CD14-positive monocyte (primary cell): Measurements from ENCODE around the gene CEP128. TPM values are rescaled to one million over a fixed set of nuclear protein-coding genes. Genes with fewer than 3 reads are reported as not detected.

ENCODE experiments used
- DNase-seq, 3 donors: peaks; one replicate each; pipeline ENCODE4 v3.0.0-alpha.2; 2011 to 2022
- H2AFZ ChIP-seq: 2 replicates; pipeline ENCODE4 v1.6.0; 2012; ENCODE audit warnings: mild to moderate bottlenecking, low read depth, low read length, inconsistent platforms; ENCODE audit not compliant: insufficient read depth, poor library complexity, severe bottlenecking
- H3K27ac ChIP-seq, 2 donors: 1 replicate in 1 of 2; 2 replicates in 1 of 2; pipeline ENCODE4 v1.5.1; 2012 to 2013; ENCODE audit warnings: low read length in 2 of 2, control low read depth in 1 of 2, inconsistent platforms in 1 of 2, low read depth in 1 of 2, mild to moderate bottlenecking in 1 of 2
- H3K27me3 ChIP-seq, 2 donors: one replicate each; pipeline versions ENCODE4 v1.6.0 to v1.6.1; 2011 to 2013; ENCODE audit warnings: low read length in 2 of 2; ENCODE audit not compliant: control insufficient read depth in 2 of 2, insufficient read depth in 2 of 2
- H3K36me3 ChIP-seq, 2 donors: replicated peaks in 1 of 2; 1 replicate in 1 of 2; 2 replicates in 1 of 2; pipeline versions ENCODE4 v1.5.1 to v1.6.1; 2012 to 2013; ENCODE audit warnings: low read length in 2 of 2, control low read depth in 1 of 2, inconsistent platforms in 1 of 2, mild to moderate bottlenecking in 1 of 2; ENCODE audit not compliant: insufficient read depth in 2 of 2, control insufficient read depth in 1 of 2
- H3K4me1 ChIP-seq, 2 donors: 1 replicate in 1 of 2; 2 replicates in 1 of 2; pipeline versions ENCODE4 v1.5.1 to v1.6.1; 2012 to 2013; ENCODE audit warnings: low read length in 2 of 2, control low read depth in 1 of 2, inconsistent platforms in 1 of 2, mild to moderate bottlenecking in 1 of 2, moderate library complexity in 1 of 2; ENCODE audit not compliant: insufficient read depth in 2 of 2, control insufficient read depth in 1 of 2
- H3K4me2 ChIP-seq: replicated peaks from 2 replicates; pipeline ENCODE3; 2012; ENCODE audit warnings: low read length, moderate library complexity, mild to moderate bottlenecking; ENCODE audit not compliant: poor library complexity, severe bottlenecking; ENCODE audit errors: extremely low read depth
- H3K4me3 ChIP-seq, 3 experiments: fragments of 200-600 bp in 1 of 3; sonication (generic) in 1 of 3; replicated peaks in 1 of 3; 1 replicate in 2 of 3; 2 replicates in 1 of 3; pipeline ENCODE4 v1.5.1; 2011 to 2013; ENCODE audit warnings: low read length in 3 of 3, mild to moderate bottlenecking in 3 of 3, control low read depth in 2 of 3, low read depth in 2 of 3, inconsistent platforms in 1 of 3, moderate library complexity in 1 of 3
- H3K79me2 ChIP-seq: 2 replicates; pipeline ENCODE4 v1.6.0; 2012; ENCODE audit warnings: mild to moderate bottlenecking, control low read depth, inconsistent platforms, low read length, moderate library complexity; ENCODE audit not compliant: insufficient read depth
- H3K9ac ChIP-seq: 2 replicates; pipeline ENCODE4 v1.6.0; 2017; ENCODE audit warnings: low read length, mild to moderate bottlenecking; ENCODE audit not compliant: insufficient read depth, poor library complexity, severe bottlenecking
- H3K9me3 ChIP-seq, 2 donors: replicated peaks in 1 of 2; 1 replicate in 1 of 2; 2 replicates in 1 of 2; pipeline versions ENCODE4 v1.5.1 to v1.6.1; 2012 to 2013; ENCODE audit warnings: low read length in 2 of 2, control low read depth in 1 of 2; ENCODE audit not compliant: control insufficient read depth in 1 of 2, insufficient read depth in 1 of 2
- H4K20me1 ChIP-seq: 2 replicates; pipeline ENCODE4 v1.6.0; 2012; ENCODE audit warnings: mild to moderate bottlenecking, low read length, control low read depth, moderate library complexity; ENCODE audit not compliant: insufficient read depth
- H3K27ac Mint-ChIP-seq, 7 donors: one replicate each; pipeline ENCODE4 v1.8.0; 2020; ENCODE audit warnings: mild to moderate bottlenecking in 7 of 7, mixed read lengths in 7 of 7, moderate library complexity in 6 of 7, inconsistent platforms in 2 of 7
- H3K27me3 Mint-ChIP-seq, 3 donors: one replicate each; pipeline ENCODE4 v1.8.0; 2021 to 2022; ENCODE audit warnings: low read depth in 3 of 3, mild to moderate bottlenecking in 3 of 3, mixed read lengths in 3 of 3, moderate library complexity in 3 of 3, inconsistent platforms in 1 of 3
- H3K36me3 Mint-ChIP-seq, 2 donors: one replicate each; pipeline ENCODE4 v1.8.0; 2020; ENCODE audit warnings: mixed read lengths in 2 of 2, inconsistent platforms in 1 of 2, mild to moderate bottlenecking in 1 of 2
- H3K4me1 Mint-ChIP-seq: one replicate; pipeline ENCODE4 v1.8.0; 2020; ENCODE audit warnings: mild to moderate bottlenecking, mixed read lengths
- H3K4me3 Mint-ChIP-seq, 2 donors: one replicate each; pipeline ENCODE4 v1.8.0; 2020; ENCODE audit warnings: mild to moderate bottlenecking in 2 of 2, mixed read lengths in 2 of 2, moderate library complexity in 1 of 2
- H3K9me3 Mint-ChIP-seq, 7 donors: one replicate each; pipeline ENCODE4 v1.8.0; 2020 to 2022; ENCODE audit warnings: mixed read lengths in 7 of 7, mild to moderate bottlenecking in 6 of 7, moderate library complexity in 6 of 7, inconsistent platforms in 2 of 7
- CTCF ChIP-seq: fragments of 200-600 bp; IDR thresholded peaks from one replicate; pipeline ENCODE4 v1.8.0; 2022; ENCODE audit warnings: antibody characterized with exemption, mild to moderate bottlenecking
- WGBS: methylation state at CpG from one replicate; pipeline ENCODE4 v1.1.5; 2013; ENCODE audit warnings: missing lambda C conversion rate; ENCODE audit not compliant: insufficient coverage; 5-methylcytosine and 5-hydroxymethylcytosine counted together
- intact Hi-C, 2 donors: fragments of 100-400 bp; cut with micrococcal nuclease; formaldehyde crosslinking; loops; one replicate each; pipeline versions ENCODE4 v1.15.0 to v1.15.1; 2023
- polyA plus RNA-seq, 3 donors: library from polyadenylated mRNA; depleted of rRNA in 1 of 3; unstranded in 2 of 3; stranded (reverse) in 1 of 3; fragments of 300-500 nt in 2 of 3; fragments of >200 nt in 1 of 3; fragmentation: Illumina TruSeq in 2 of 3; gene quantifications; 1 replicate in 2 of 3; 2 replicates in 1 of 3; pipeline ENCODE4 v1.2.3, GENCODE V29; 2012 to 2021

The CEP128 gene
- polyA plus RNA-seq, 3 donors: 0.41 to 0.88 (median 0.62) TPM

- Histone ChIP-seq H3K9ac (no peak overlapping the region), H3K27ac (no peak overlapping the region), H3K79me2 (no peaks in the 10 kb centered on the region), H3K4me1 (no peaks in the 10 kb centered on the region), H3K4me2 (no peak overlapping the region), H3K36me3 (no peaks in the 10 kb centered on the region), H3K9me3 (no peaks in the 10 kb centered on the region), H3K27me3 (no peaks in the 10 kb centered on the region), H4K20me1 (no peaks in the 10 kb centered on the region), H2AFZ (no peak overlapping the region), H3K4me3 (no peak overlapping the region)
- Mint-ChIP-seq H3K27me3 (no peaks in the 10 kb centered on the region), H3K4me1 (no peaks in the 10 kb centered on the region), H3K9me3 (peaks cover 0 to 5% (median 0%) of the 10 kb centered on the region in 7 donors), H3K36me3 (peaks cover 6 to 8% of the 10 kb centered on the region in 2 donors), H3K27ac (no peak overlapping the region), H3K4me3 (no peak overlapping the region)
- WGBS: no CpG with 5 or more reads among the region's 1 CpG
- no peak for TF ChIP-seq CTCF
- intact Hi-C loops: no loop called here
- DNase-seq: no peak
These were observed 171.2 kb downstream of the CEP128 start for GRCh38 chr14:80770114-80770908.

GRCh38 chr14:80768646-80769045, 172.9 kb downstream of the CEP128 start:
- no peaks in the 10 kb centered on the region for H4K20me1 ChIP-seq
- H3K9ac ChIP-seq: no peak overlapping the region
- H3K4me2 ChIP-seq: no peak overlapping the region
- Mint-ChIP-seq H3K27me3 (no peaks in the 10 kb centered on the region), H3K27ac (no peak overlapping the region), H3K36me3 (peaks cover 6 to 12% of the 10 kb centered on the region in 2 donors), H3K9me3 (peaks cover 0 to 5% (median 0%) of the 10 kb centered on the region in 7 donors), H3K4me1 (no peaks in the 10 kb centered on the region), H3K4me3 (no peak overlapping the region)
- H3K4me1 ChIP-seq: no peaks in the 10 kb centered on the region
- no peaks in the 10 kb centered on the region for H3K79me2 ChIP-seq
- no peak overlapping the region for H3K27ac ChIP-seq
- H3K9me3 ChIP-seq: no peaks in the 10 kb centered on the region
- WGBS: no CpG with 5 or more reads among the region's 3 CpGs
- intact Hi-C loops: no loop called here
- DNase-seq: no peak
- no peak overlapping the region for H3K4me3 ChIP-seq
- no peaks in the 10 kb centered on the region for H3K27me3 ChIP-seq
- H3K36me3 ChIP-seq: no peaks in the 10 kb centered on the region
- TF ChIP-seq CTCF: no peak
- H2AFZ ChIP-seq: no peak overlapping the region
